Measurements from ENCODE around the gene RETREG1.
"Not testable (repeated sequence)": the region's sequence is repeated elsewhere in the genome, so short reads cannot be mapped to it uniquely, and the experiment has no call there.

Gene RETREG1

DNA sequence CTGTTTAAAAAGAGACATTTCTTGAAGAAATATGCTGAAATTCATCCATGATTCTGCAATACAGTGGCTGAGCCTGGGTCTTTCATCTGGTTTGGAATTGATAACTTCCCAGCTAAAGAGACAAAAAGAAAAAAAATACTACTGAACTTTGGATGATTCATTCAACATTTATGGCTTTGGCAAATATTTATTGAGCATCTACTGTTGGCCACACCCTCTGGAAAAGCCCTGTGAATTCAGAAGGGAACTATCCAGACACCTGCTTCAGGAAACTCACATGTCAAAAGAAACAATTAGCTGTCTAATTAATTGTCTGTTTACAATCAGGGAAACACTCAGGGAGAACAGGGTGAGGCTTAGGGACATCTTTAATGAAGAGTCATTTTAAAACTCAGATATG is 133.4 kb downstream of the RETREG1 start:
- no peak for DNase-seq

DNA sequence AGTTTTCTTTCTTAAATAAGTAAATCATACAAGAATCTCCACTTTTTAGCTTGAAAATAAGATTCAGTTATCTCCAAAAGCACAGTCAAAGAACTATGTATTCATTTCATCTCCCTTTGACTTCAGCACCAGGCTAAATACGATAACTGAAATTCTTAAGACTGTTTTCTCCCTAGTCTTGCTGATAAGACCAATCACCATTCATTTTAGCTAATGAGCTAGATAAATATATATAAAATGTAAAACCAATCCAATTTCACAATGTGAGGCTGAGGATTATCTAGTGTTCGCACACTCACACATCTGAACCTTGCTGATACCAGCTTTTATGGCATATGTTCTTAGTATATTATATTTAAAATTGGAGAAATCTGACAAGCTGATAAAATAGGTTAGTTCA is 133.9 kb downstream of the RETREG1 start:
- DNase-seq, result no peak

DNA sequence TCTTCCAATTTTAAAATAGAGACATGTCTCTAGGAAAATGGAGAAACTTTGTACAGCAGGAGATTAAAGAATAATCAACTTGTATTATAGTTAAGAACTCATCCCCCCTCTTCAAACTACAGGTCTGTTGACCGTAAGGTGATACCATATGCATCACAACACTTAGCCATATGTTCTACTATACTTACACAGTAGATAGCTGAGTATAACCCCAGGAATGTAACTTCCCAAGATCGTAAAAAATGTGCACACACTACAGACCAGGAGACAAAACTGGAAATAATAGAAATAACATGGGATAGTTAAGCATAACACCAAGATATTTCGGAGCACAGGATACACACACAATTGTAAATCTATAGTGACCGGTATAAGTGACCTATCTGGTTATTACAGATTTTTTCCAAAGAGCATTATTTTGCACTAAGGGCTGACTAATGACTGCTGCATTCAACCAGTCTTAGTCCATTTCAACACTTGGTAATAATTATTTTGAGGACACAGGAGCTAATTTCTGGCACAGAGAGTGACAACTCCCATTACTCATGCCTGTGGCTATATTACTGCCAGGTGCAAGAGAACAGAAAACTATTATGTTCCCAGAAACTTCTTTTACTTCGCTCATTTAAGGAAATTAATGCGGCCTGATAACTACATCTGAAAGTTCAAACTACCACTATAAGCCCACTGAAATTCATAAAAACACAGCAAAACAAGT is 135.8 kb downstream of the RETREG1 start:
- DNase-seq, result no peak

DNA sequence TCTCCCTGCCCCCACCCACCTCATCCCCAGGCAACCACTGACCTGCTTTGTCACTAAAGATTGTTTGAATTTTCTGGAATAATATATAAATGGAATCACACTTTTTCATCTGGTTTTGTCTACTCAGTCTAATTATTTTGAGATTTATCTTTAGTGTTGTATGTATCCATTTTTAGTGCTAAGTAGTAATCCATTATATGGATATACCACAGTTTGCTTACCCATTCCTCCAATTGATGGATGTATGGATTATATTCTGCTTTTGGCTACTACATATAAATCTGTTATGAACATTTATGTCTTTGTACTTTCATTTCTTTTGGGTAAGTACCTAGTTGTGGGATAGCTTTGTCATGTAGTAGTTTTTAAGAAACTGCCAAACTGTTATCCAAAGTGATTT is 136.7 kb downstream of the RETREG1 start:
- DNase-seq, result no peak

DNA sequence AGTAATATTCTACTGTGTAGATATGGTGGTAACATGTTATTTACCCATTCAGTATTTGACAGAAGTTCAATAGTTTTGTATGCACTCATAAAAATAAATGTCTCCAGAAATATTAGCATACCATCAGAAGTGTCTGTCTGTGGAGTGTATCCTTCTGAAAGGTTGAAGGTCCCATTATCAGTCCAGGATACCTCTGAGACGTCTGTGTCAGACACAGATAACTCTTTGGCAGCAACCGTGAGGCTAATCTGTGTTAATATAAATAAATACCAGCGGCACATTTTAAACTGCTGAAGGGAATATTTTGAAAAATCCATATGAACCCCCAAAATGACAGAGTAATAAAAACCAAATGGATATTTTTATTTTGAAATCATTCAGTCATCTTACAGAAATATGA is 139.3 kb downstream of the RETREG1 start:
- no peak for DNase-seq

- DNase-seq, result not testable (repeated sequence)
These were observed 140.4 kb downstream of the RETREG1 start for GRCh38 chr5:16476417-16476816.

GRCh38 chr5:16471387-16471786 is 145.4 kb downstream of the RETREG1 start:
- DNase-seq, result no peak

DNA sequence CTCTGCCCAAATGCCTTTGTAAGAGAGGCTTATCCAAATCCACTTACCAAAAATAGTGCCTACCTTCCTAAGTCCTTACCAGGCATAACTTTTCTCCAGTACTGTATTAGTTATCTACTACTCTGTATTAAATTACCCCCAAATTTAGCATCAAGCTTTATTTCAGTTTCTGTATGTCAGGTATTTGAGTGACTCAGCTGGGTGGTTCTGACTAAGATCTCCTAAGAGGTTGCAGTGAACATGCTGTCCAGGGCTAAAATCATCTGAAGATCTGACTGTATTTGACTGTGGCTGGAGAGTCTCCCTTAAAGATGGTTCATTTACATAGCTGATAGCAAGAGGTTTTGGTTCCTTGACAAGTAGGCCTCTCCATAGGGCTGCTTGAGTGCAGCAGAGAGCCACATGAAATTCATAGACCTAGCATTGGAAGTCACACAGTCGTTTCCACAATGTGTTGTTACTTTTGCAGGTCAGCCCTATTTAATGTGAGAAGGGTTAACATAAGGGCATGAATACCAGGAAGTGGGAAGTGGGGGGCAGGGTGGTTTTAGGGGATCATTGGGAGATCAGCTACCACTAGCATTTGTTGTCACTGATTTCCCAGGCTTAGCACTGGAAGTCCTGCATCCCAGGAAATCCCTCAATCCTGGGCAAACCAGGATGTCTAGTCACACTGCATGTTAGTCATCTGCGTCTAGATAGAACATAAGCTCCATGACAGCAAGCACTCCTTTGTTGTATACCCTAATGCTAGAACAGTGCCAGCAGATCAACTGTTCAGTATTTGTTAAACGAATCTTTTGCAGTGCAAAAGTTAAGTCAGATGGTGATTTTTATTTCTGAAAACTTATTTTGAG is 149.2 kb downstream of the RETREG1 start:
- no peak for DNase-seq

DNA sequence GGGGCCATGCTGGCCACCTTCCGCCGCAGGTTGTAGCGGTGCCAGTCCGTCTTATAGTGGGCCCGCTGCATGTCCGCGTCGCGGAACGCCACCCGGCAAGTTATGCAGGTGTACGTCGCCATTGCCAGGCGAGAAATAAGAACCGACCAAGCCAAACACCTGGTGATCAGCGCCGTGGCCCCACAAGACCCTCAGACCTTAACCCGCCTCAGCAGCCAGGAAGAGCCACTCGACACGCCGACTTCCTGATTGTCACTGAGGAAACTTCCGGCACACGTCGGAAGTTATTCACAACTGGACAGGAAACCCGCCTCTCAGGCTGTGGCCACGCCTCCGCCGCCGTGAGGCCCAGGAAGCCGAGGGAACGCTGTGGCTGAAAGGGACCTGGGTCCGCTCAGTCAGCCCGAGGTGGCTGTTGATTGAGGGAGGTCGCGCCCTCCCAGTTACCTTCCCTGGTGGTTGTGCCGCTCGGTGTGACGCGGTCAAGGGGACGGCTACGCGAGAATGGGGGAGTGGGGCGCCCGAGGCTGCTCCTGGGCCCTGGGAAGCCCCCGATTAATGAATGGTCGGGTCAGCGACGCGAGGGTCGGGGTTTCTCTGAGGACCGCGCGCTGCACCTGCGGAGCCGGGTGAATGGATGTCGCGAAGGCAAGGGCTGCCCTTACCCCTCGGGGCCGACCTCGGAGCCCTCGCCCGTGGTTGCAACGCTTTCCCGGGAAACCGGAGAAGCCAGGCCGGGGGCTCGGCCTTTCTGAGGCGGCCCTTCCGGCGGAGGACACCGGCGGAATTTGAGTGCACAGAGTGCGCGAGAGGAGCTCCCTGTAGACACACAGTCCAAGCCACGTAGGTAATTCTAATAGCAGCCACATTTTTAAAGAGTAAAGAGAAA is 151.0 kb downstream of the RETREG1 start, which contains the start of gene ZNF622:
Gene ZNF622 (minus strand): TSS at position 257 of the 889 bp plus-strand sequence. CDS start 135 bp downstream, at position 122.
- DNase-seq, result peak; percentile 75

GRCh38 chr5:16464664-16465543 is 151.9 kb downstream of the RETREG1 start:
- peak; percentile 9 for DNase-seq

GRCh38 chr5:16464231-16464630 is 152.6 kb downstream of the RETREG1 start:
- DNase-seq, result no peak

DNA sequence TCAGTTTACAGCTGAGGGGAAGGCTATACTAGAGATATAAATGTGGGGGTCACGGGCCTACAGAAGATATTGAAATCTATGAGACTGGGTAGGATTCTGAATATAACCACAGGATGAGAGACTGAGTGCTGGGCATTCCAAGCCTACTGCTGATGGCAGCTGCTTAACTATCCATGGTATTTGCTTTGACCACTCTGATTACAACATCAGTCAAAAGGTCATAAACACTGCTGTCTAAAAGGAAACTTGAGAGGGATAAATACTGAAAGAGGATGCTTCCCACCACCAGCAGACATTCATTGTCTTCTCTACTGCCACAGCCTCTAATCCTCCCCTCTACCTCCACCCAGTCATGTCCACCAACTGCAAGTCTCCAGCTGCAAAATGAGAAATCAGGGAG is 155.0 kb downstream of the RETREG1 start:
- DNase-seq, result no peak

DNA sequence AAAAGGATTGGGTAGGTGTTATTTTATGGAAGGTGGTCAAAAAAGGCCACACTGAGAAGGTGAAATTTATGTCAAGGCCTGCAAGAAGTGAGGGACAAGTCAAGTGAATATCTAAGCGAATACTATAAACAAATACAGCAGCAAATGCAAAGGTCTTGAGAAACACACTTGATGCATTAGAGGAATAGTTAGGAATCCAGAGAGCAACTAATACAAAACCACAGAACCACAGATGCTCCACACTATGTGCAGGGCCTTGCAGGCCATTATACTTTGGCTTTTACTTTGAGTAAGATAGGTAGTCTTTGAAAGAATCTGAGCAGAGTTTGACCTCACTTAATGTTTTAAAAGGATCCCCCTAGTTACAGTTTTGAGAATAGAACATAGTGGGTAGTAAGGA is 155.8 kb downstream of the RETREG1 start:
- DNase-seq, result no peak

DNA sequence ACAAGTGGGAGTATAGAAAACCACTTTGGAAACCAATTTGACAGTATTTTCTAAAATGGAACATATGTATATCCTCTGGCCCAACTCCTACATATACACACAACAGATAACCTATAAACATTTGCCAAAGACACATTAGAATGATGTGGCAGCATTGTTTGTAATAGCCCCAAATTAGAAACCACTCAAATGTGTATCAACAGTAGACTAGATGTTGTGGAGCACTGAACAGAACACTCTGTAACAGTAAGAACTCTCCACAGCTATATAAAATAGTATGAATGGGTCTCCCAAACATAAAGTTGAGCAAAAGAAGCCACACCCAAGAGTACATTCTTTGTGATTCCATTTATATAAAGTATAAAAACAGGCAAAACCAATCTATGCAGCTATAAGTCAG is 157.3 kb downstream of the RETREG1 start:
- DNase-seq, result no peak

DNA sequence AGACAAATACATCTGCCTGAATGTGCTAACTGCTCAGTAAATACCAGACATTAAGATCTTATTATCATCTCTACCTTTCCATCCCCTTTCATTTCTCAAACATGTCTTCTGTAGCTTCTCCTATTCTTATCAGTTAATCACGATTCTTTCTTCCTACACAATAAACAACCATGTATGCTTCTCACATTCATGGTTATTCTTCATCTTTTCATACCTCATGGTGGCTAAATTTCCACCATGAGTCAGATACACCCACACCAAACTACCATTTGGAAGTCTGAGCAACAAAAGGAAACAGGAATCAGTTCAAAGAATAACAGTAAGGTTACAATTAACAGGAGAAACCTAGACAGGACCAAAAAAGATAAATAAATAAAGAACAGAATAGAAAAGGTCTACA is 158.9 kb downstream of the RETREG1 start:
- DNase-seq, result peak; percentile 10

DNA sequence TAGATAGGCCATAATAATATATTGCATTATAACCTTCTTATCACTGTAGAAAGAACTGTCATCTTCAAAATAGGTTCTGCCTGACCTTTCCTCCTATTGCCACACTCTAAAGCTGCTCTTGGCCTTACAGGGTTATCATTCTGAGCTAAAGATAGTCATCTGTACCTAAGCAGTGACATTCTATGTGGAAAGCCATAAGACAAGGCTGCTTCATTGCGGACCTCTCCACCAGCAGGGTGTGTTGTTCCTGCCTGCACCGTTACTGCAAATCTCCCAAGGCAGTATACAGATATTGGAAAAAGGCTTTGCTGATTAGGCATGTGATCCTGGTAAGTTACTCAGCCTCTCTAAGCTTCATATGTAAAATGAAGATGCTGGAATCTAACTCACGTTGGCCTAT is 159.3 kb downstream of the RETREG1 start:
- no peak for DNase-seq

DNA sequence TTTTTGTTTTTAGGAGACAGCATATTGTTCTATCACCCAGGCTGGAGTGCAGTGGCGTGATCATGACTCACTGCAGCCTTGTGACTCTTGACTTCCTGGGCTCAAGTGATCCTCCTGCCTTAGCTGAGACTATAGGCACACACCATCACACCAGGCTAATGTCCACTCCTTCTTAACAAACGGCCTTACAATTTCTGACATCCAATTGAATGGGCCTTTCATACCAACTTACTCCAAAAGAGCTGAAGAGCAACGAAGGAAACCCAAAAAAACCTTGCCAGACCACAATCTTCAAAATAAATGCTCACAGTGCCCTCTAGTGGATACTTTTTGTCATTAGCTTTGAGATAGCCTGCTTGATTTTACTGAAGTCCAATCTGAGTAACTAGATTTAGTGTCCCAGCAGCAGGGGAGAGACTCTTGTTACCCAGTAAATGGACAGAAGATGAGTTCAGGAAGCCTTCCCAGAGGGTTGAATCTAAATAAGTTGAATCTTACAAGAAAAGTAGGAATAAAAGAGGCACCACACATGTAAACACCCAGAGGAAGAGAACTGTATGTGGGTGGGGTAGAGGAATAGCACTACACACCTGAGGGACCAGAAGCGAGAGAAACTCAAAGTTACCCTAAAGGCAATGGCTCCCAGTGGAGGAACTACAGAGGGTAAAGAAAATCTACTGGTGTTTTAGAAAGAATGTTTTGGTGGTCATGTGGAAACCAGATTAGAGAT is 160.5 kb downstream of the RETREG1 start:
- DNase-seq, result no peak

DNA sequence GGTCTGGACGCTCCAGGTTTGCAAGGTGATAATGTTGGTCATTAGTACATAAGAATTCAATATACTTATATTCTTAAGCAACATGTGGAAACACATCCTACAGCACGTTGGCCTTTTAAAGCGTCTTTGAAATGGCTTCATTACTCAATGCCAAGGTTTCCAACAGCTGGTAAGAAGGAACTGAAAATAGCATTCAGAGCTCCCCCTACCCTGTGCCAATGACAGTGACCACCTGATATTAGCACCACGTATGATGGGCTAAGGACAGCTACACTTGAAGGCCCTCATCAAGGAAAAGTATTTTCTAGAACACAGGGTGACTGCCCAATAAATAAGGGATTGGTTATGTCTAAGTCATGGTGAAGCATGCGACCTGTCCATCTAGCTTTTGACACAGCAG is 161.1 kb downstream of the RETREG1 start:
- DNase-seq, result no peak

DNA sequence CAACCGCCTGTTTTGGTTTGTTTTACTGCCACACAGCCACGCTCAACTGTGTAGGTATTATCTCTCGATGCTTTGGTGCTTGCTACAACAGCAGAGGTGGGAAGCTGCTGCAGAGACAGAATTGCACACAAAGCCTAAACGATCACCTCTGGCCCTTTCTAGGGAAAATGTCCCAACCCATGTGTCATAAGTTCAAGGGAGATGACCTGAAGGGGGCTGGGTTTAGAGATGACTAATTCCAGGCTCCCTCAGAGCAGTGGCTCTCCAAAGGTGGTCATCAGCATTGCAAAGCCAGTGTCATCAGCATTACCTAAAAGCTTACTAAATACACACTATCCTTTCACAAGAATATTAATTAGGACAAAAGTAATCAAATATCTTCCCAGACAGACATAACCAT is 162.1 kb downstream of the RETREG1 start:
- DNase-seq, result no peak

DNA sequence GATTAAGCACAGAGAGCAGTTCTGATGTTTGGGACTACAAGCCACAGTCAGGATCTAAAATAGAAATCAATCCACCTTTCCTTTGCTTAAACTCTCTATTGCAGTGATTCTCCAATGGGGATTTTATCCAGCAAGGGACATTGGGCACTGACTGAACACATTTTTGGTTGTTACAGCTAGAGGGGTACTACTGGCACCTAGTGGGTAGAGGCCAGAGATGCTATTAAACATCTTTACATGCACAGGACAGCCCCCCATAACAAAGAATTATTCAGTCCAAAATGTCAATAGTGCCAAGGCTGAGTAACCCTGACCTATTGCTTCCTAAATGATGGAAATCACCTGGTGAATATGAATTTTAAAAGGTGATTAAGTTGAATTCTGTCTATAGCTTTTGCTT is 163.2 kb downstream of the RETREG1 start:
- no peak for DNase-seq

DNA sequence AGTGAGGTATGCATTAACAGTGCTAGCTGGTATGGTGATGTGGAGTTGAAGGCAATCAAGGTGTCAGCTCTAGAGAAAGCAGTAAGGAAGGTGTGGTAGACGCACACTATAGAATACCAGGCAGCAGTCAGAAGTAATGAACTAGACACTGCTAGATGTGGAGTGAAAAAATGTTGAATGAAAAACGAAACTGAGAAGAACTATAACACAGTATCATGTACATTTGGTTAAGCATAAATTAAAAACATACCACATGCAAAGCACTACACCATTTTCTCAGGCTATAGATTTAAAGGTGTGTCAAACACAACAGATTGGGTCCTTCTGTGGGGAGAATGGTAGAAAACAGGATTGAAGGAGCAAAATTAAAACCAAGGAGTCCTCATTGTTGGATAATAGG is 166.6 kb downstream of the RETREG1 start:
- no peak for DNase-seq
